Stimulated activated naive CD4-positive, alpha-beta T cell treated with Interleukin-2 at 50 U/mL for 16 hours (primary cell): ENCODE data around the gene PDS5A.
"Not testable (repeated sequence)": the region's sequence is repeated elsewhere in the genome, so short reads cannot be mapped to it uniquely, and the experiment has no call there.

Experiments used
- DNase-seq: peaks from one replicate; lab custom pipeline; 2025; lab: John Stamatoyannopoulos, UW

The PDS5A gene

DNA sequence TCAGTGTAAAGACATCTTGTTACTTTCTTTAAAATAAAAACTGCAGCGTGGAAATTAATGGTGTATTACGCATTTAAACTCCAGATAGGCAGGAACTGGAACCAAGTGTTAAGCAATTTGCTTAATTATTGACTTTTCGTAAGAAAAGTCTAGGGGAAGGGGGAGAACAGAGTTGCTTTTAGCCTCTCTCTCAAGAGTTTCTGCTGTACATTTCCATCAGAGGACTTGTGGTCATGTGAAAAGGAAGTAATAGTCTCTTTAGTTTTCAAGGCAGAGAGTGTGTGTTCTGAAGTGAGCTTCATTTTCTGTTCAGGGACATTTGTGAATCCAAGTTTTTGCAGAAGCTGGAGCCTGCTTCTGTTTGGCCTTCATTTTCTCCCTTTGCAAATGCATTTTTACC lies 152.6 kb downstream of the PDS5A start:
- DNase-seq: no peak

GRCh38 chr4:39823191-39823590 lies 154.5 kb downstream of the PDS5A start:
- DNase-seq: no peak

DNA sequence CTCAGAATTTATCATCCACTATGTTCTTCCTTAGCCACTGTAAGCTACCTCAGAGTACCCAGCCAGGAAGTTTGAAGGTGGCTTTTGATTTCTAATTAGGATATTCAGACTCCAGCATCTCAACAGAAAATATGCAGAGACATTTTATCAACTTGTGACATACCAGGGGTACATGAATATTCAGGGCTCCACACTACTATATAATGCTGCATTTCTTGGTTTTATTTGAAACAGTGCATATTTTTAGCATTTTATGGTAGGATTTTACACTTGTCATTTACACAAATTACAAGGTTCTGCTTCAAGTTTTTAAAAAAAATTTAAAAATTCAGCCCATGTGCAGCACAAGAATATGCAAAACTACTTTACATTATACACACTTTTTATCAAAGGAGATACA lies 155.0 kb downstream of the PDS5A start:
- no peak for DNase-seq

- no peak for DNase-seq
Observed at GRCh38 chr4:39821951-39822350, 155.8 kb downstream of the PDS5A start.

DNA sequence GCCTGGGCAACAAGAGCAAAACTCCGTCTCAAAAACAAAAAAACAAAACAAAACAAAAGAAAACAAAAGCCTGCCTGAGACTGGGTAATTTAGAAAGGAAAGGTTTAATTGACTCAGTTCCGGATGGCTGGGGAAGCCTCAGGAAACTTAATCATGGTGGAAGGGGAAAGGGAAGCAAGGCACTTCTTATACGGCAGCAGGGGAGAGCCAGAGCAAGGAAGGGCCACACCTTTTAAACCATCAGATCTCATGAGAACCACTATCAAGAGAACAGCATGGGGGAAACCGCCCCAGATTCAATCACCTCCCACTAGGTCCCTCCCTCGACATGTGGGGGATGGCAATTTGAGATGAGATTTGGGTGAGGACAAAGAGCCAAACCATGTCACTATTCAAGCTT lies 157.5 kb downstream of the PDS5A start:
- no peak for DNase-seq

- no peak for DNase-seq
Observed at GRCh38 chr4:39818646-39819045, 159.1 kb downstream of the PDS5A start.

DNA sequence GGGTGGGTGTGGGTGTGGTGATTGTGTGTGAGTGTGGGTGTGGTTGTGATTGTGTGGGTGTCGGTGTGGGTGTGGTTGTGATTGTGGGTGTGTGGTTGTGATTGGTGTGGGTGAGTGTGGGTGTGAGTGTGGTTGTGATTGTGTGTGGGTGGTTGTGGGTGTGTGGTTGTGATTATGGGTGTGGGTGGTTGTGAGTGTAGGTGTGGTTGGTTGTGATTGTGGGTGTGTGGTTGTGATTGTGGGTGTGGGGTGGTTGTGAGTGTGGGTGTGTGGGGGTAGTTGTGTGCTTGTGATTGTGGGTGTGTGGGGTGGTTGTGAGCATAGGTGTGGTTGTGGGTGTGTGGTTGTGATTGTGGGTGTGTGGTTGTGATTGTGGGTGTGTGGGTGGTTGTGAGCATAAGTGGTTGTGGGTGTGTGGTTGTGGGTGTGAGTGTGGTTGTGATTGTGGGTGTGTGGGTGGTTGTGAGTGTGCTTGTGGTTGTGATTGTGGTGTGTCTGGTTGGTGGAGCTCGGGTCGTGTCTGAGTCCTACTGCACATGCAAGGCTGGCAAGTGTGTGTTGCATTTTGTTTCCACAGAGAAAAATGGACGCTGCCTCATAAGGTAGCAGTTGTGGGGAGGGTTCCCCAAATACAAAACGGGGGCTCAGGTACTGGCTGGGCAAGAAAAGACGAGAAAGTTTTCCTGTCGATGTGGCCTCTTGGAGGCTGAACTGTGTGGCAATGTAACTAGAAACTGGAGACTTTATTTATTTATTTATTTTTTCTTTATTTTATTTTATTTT lies 163.1 kb downstream of the PDS5A start:
- no peak for DNase-seq

- not testable (repeated sequence) for DNase-seq
Observed at GRCh38 chr4:39813761-39814160, 163.9 kb downstream of the PDS5A start.

DNA sequence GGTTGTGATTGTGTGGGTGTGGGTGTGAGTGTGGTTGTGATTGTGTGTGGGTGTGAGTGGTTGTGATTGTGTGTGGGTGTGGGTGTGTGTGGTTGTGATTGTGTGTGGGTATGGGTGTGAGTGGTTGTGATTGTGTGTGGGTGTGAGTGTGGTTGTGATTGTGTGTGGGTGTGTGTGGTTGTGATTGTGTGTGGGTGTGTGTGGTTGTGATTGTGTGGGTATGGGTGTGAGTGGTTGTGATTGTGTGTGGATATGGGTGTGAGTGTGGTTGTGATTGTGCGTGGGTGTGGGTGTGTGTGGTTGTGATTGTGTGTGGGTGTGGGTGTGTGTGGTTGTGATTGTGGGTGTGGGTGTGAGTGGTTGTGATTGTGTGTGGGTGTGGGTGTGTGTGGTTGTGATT lies 164.7 kb downstream of the PDS5A start:
- DNase-seq: not testable (repeated sequence)

- DNase-seq: no peak
Observed at GRCh38 chr4:39812500-39812899, 165.2 kb downstream of the PDS5A start.

GRCh38 chr4:39808231-39808749 lies 169.4 kb downstream of the PDS5A start:
- DNase-seq: no peak

DNA sequence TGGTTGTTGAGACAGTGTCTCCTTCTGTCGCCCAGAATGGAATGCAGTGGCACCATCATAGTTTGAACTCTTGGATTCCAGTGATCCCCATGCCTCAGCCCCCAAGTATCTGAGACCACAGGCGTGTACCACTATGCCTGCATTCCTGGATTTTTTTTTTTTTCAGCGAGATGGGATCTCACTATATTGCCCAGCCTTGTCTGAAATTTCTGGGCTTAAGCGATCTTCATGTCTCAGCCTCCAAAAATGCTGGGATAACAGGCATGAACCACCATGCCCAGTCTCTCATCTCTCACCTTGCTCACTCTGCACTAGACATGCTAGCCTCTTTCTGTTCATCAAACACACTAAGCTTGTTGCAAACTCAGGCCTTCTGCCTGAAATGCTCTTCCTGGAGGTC lies 175.7 kb downstream of the PDS5A start:
- DNase-seq: no peak

DNA sequence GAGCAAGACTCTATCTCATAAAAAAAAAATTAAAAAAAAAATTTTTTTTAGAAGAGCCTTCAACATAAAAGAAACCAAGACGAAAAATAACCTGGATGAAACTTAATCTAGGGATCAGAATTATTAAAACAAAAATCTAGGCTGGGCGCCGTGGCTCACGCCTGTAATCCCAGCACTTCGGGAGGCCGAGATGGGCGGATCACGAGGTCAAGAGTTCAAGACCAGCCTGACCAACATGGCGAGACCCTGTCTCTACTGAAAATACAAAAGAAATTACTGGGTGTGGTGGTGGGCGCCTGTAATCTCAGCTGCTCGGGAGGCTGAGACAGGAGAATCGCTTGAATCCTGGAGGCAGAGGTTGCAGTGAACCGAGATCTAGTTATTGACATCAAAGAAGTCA lies 184.7 kb downstream of the PDS5A start:
- DNase-seq: not testable (repeated sequence)

DNA sequence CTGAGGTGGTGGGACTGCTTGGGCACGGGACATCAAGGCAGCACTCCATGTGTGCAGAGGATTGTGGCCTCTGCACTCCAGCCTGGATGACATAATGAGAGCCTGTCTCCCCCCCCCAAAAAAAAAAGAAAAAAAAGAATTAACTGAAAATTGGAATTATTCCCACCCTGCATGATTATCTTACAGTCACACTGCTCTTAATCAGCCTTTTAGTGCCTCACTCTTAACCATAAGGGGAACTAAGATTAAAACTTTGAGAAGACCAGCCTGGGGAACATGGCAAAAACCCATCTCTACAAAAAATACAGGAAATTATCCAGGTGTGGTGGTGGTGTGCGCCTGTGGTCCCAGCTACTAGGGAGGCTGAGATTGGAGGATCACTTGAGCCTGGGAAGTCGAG lies 185.2 kb downstream of the PDS5A start:
- no peak for DNase-seq

DNA sequence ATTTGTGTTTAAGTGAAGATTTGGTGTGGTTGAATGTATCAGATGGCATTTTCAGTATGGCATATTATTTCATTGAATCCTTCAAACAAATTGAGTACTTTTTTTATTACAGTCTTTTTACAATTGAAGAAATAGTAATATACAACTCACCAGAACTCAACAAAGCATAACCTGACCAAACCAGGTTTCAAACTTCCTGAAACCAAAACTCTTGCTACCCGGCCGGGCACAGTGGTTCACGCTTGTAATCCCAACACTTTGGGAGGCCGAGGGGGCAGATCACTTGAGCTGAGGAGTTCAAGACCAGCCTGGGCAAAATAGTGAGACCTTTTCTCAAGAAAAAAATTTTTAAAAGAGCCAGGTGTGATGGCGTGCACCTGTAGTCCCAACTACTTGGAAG lies 185.6 kb downstream of the PDS5A start:
- no peak for DNase-seq

GRCh38 chr4:39786838-39787237 lies 190.9 kb downstream of the PDS5A start:
- DNase-seq: no peak

GRCh38 chr4:39785083-39785482 lies 192.6 kb downstream of the PDS5A start:
- no peak for DNase-seq

GRCh38 chr4:39781988-39782387 lies 195.7 kb downstream of the PDS5A start:
- not testable (repeated sequence) for DNase-seq
